HEK293T (cell line): ENCODE results near the gene RBM20.
"Not testable (repeated sequence)": the region's sequence is repeated elsewhere in the genome, so short reads cannot be mapped to it uniquely, and the experiment has no call there.

ENCODE experiments used
- BHLHE40 ChIP-seq: fragments of 450-650 bp; IDR thresholded peaks from 2 replicates; pipeline ENCODE4 v1.6.1; 2016; ENCODE audit warnings: mild to moderate bottlenecking, moderate library complexity, borderline replicate concordance
- CTBP1 ChIP-seq: fragments of 450-650 bp; IDR thresholded peaks from 2 replicates; pipeline ENCODE4 v1.6.1; 2016; ENCODE audit warnings: borderline replicate concordance
- ELF4 ChIP-seq: fragments of 450-650 bp; IDR thresholded peaks from 2 replicates; pipeline ENCODE4 v1.6.1; 2017; ENCODE audit warnings: antibody characterized with exemption
- FOXM1 ChIP-seq: fragments of 450-650 bp; IDR thresholded peaks from 2 replicates; pipeline ENCODE4 v1.6.1; 2017; ENCODE audit warnings: mild to moderate bottlenecking, borderline replicate concordance
- HDGF ChIP-seq: fragments of 450-650 bp; IDR thresholded peaks from 2 replicates; pipeline ENCODE4 v1.6.1; 2017; ENCODE audit warnings: antibody characterized with exemption, borderline replicate concordance
- L3MBTL2 ChIP-seq: fragments of 450-650 bp; conservative IDR thresholded peaks from 2 replicates; pipeline ENCODE4 v1.6.1; 2016; ENCODE audit warnings: mild to moderate bottlenecking
- NFRKB ChIP-seq: fragments of 450-650 bp; IDR thresholded peaks from 2 replicates; pipeline ENCODE4 v1.6.1; 2016; ENCODE audit warnings: mild to moderate bottlenecking, moderate library complexity
- SP1 ChIP-seq: fragments of 450-650 bp; IDR thresholded peaks from 2 replicates; pipeline ENCODE4 v1.6.1; 2017
- SUZ12 ChIP-seq: fragments of 450-650 bp; IDR thresholded peaks from 2 replicates; pipeline ENCODE4 v1.6.1; 2016; ENCODE audit warnings: mild to moderate bottlenecking
- TARDBP ChIP-seq: fragments of 450-650 bp; IDR thresholded peaks from 2 replicates; pipeline ENCODE4 v1.6.1; 2016
- TF ChIP-seq, protein P1 (sequence below): fragments of 450-650 bp; IDR thresholded peaks from 2 replicates; pipeline ENCODE4 v1.6.1; 2016

GRCh38 chr10:110767601-110768000 lies 123.5 kb downstream of the RBM20 start:
- TF ChIP-seq ELF4, SP1, HDGF, CTBP1, BHLHE40, NFRKB, L3MBTL2, FOXM1, TARDBP, SUZ12: not testable (repeated sequence)
- TF ChIP-seq, protein P1, sequence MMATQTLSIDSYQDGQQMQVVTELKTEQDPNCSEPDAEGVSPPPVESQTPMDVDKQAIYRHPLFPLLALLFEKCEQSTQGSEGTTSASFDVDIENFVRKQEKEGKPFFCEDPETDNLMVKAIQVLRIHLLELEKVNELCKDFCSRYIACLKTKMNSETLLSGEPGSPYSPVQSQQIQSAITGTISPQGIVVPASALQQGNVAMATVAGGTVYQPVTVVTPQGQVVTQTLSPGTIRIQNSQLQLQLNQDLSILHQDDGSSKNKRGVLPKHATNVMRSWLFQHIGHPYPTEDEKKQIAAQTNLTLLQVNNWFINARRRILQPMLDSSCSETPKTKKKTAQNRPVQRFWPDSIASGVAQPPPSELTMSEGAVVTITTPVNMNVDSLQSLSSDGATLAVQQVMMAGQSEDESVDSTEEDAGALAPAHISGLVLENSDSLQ = not testable (repeated sequence)
